Astrocyte (in vitro differentiated cells and primary cell): ENCODE data around the gene FXR2. TPM values are rescaled to one million over a fixed set of nuclear protein-coding genes. Genes with fewer than 3 reads are reported as not detected.
"Not testable (repeated sequence)": the region's sequence is repeated elsewhere in the genome, so short reads cannot be mapped to it uniquely, and the experiment has no call there.

Source experiments
- DNase-seq: peaks from one replicate; pipeline ENCODE4 v3.0.0-alpha.2; 2010; ENCODE audit warnings: low read depth
- FAIRE-seq: peaks from 2 replicates; lab custom pipeline; 2011; peaks lifted over from hg19 to GRCh38; lab: Jason Lieb, UNC
- H2AFZ ChIP-seq: 2 replicates; pipeline ENCODE4 v1.6.0; 2012; ENCODE audit warnings: low read depth, low read length, inconsistent platforms
- H3K27ac ChIP-seq: 2 replicates; pipeline ENCODE4 v1.5.1; 2011; ENCODE audit warnings: low read depth, low read length, inconsistent platforms
- H3K27me3 ChIP-seq: 2 replicates; pipeline ENCODE4 v1.6.0; 2011; ENCODE audit warnings: low read length, inconsistent platforms; ENCODE audit not compliant: insufficient read depth
- H3K36me3 ChIP-seq: 2 replicates; pipeline ENCODE4 v1.5.1; 2011; ENCODE audit warnings: low read length, inconsistent platforms; ENCODE audit not compliant: insufficient read depth
- H3K4me1 ChIP-seq: 2 replicates; pipeline ENCODE4 v1.5.1; 2011; ENCODE audit warnings: low read length, inconsistent platforms; ENCODE audit not compliant: insufficient read depth
- H3K4me2 ChIP-seq: 2 replicates; pipeline ENCODE4 v1.6.0; 2012; ENCODE audit warnings: low read length, inconsistent platforms
- H3K4me3 ChIP-seq: 2 replicates; pipeline ENCODE4 v1.5.1; 2011; ENCODE audit warnings: low read depth, mild to moderate bottlenecking, low read length, inconsistent platforms; ENCODE audit not compliant: insufficient read depth
- H3K79me2 ChIP-seq: 2 replicates; pipeline ENCODE4 v1.6.0; 2012; ENCODE audit warnings: mild to moderate bottlenecking, low read length, inconsistent platforms; ENCODE audit not compliant: insufficient read depth
- H3K9ac ChIP-seq: 2 replicates; pipeline ENCODE4 v1.6.0; 2012; ENCODE audit warnings: mild to moderate bottlenecking, low read length, inconsistent platforms
- H3K9me3 ChIP-seq: 2 replicates; pipeline ENCODE4 v1.5.1; 2012; ENCODE audit warnings: low read depth, mild to moderate bottlenecking, low read length, inconsistent platforms; ENCODE audit not compliant: insufficient read depth
- H4K20me1 ChIP-seq: 2 replicates; pipeline ENCODE4 v1.6.0; 2012; ENCODE audit warnings: low read length, inconsistent platforms; ENCODE audit not compliant: insufficient read depth
- H3K27ac Mint-ChIP-seq: one replicate; pipeline ENCODE4 v1.8.0; 2021; ENCODE audit warnings: mild to moderate bottlenecking, mixed read lengths; ENCODE audit not compliant: unreplicated experiment
- H3K27me3 Mint-ChIP-seq: one replicate; pipeline ENCODE4 v1.8.0; 2021; ENCODE audit warnings: low read depth, mixed read lengths; ENCODE audit not compliant: unreplicated experiment
- H3K36me3 Mint-ChIP-seq: one replicate; pipeline ENCODE4 v1.8.0; 2021; ENCODE audit warnings: low read depth, mixed read lengths; ENCODE audit not compliant: unreplicated experiment
- H3K4me1 Mint-ChIP-seq: one replicate; pipeline ENCODE4 v1.8.0; 2021; ENCODE audit warnings: low read depth, mixed read lengths; ENCODE audit not compliant: unreplicated experiment
- H3K4me3 Mint-ChIP-seq: one replicate; pipeline ENCODE4 v1.8.0; 2021; ENCODE audit warnings: mild to moderate bottlenecking, moderate library complexity, mixed read lengths; ENCODE audit not compliant: unreplicated experiment
- H3K9me3 Mint-ChIP-seq: one replicate; pipeline ENCODE4 v1.8.0; 2021; ENCODE audit warnings: mild to moderate bottlenecking, mixed read lengths; ENCODE audit not compliant: unreplicated experiment
- EZH2 ChIP-seq: IDR thresholded peaks from 2 replicates; pipeline ENCODE4 v1.6.1; 2012; ENCODE audit warnings: mild to moderate bottlenecking, low read length, inconsistent platforms; ENCODE audit not compliant: insufficient read depth
- total RNA-seq: library from RNA; stranded (reverse); gene quantifications from 2 replicates; pipeline ENCODE4 v1.2.1, GENCODE V29; 2021
- TF ChIP-seq, protein P1 (sequence below): IDR thresholded peaks from 2 replicates; pipeline ENCODE4 v1.5.1; 2011; ENCODE audit warnings: low read depth, mild to moderate bottlenecking, inconsistent platforms, low read length, moderate library complexity; ENCODE audit not compliant: insufficient read depth

FXR2 gene
- total RNA-seq, 1 donor from 2014 or later, result 60.2 TPM

DNA sequence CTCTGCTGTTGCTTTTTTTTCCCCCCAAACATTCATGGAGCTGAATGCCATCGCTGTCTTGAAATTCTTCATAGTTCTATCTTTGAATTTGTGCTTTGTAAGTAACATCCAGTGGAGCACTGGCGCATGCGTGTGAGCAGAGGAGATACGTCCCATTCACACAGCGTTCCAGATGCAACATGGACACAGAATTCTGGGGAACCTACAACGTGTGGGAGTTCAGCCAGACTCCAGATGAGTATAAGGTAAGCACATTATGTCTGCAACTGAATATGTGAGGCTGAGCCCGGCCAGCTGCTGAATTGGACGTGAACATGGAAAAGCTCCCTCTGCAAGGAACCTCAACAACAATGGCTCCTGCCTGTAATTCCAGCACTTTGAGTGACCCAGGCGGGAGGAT lies 31.8 kb upstream of the FXR2 start:
- peaks cover 4% of the 10 kb centered on the region for H3K4me1 ChIP-seq
- H3K27me3 Mint-ChIP-seq, result peaks cover 38% of the 10 kb centered on the region
- H3K27ac Mint-ChIP-seq, result no peak overlapping the region
- TF ChIP-seq EZH2, result no peak
- peaks cover 4% of the 10 kb centered on the region for H3K9me3 Mint-ChIP-seq
- no peak overlapping the region for H3K9ac ChIP-seq
- DNase-seq (no peak), FAIRE-seq (no peak)
- H3K4me2 ChIP-seq, result no peak overlapping the region
- no peak overlapping the region for H3K27ac ChIP-seq
- no peak overlapping the region for H2AFZ ChIP-seq
- H3K36me3 ChIP-seq, result no peaks in the 10 kb centered on the region
- H3K79me2 ChIP-seq, result no peaks in the 10 kb centered on the region
- no peaks in the 10 kb centered on the region for H3K4me1 Mint-ChIP-seq
- H3K9me3 ChIP-seq, result no peaks in the 10 kb centered on the region
- H4K20me1 ChIP-seq, result no peaks in the 10 kb centered on the region
- H3K4me3 Mint-ChIP-seq, result no peak overlapping the region
- H3K36me3 Mint-ChIP-seq, result peaks cover 2% of the 10 kb centered on the region
- H3K27me3 ChIP-seq, result peaks cover 16% of the 10 kb centered on the region
- no peak overlapping the region for H3K4me3 ChIP-seq

DNA sequence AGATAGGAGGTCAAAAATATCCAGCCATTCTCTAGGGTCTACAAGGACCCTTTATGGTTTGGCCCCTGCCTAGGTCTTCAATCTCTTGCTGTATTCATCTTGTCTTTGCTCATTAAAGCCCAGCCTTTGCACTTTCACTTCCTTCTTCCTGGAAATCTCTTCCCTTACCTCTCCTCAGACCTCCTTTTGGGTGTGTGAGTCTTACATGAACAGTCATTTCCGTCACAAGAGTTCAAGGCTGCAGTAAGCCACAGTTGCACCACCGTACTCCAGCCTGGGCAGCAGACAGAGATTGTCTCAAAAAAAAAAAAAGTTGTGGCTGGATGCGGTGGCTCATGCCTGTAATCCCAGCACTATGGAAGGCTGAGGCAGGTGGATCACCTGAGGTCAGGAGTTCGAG lies 30.1 kb upstream of the FXR2 start:
- Histone ChIP-seq H2AFZ (no peak overlapping the region), H3K9ac (no peak overlapping the region), H3K27ac (no peak overlapping the region), H4K20me1 (no peaks in the 10 kb centered on the region), H3K4me1 (no peaks in the 10 kb centered on the region), H3K36me3 (no peaks in the 10 kb centered on the region), H3K4me3 (no peak overlapping the region), H3K4me2 (no peak overlapping the region), H3K27me3 (peaks cover 4% of the 10 kb centered on the region), H3K79me2 (no peaks in the 10 kb centered on the region), H3K9me3 (no peaks in the 10 kb centered on the region)
- Mint-ChIP-seq H3K9me3 (peaks cover 4% of the 10 kb centered on the region), H3K4me1 (no peaks in the 10 kb centered on the region), H3K27me3 (peaks cover 25% of the 10 kb centered on the region), H3K36me3 (peaks cover 2% of the 10 kb centered on the region), H3K27ac (no peak overlapping the region), H3K4me3 (no peak overlapping the region)
- TF ChIP-seq, protein P1, sequence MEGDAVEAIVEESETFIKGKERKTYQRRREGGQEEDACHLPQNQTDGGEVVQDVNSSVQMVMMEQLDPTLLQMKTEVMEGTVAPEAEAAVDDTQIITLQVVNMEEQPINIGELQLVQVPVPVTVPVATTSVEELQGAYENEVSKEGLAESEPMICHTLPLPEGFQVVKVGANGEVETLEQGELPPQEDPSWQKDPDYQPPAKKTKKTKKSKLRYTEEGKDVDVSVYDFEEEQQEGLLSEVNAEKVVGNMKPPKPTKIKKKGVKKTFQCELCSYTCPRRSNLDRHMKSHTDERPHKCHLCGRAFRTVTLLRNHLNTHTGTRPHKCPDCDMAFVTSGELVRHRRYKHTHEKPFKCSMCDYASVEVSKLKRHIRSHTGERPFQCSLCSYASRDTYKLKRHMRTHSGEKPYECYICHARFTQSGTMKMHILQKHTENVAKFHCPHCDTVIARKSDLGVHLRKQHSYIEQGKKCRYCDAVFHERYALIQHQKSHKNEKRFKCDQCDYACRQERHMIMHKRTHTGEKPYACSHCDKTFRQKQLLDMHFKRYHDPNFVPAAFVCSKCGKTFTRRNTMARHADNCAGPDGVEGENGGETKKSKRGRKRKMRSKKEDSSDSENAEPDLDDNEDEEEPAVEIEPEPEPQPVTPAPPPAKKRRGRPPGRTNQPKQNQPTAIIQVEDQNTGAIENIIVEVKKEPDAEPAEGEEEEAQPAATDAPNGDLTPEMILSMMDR, result no peak
- no peak for TF ChIP-seq EZH2
- FAIRE-seq (no peak), DNase-seq (no peak)

DNA sequence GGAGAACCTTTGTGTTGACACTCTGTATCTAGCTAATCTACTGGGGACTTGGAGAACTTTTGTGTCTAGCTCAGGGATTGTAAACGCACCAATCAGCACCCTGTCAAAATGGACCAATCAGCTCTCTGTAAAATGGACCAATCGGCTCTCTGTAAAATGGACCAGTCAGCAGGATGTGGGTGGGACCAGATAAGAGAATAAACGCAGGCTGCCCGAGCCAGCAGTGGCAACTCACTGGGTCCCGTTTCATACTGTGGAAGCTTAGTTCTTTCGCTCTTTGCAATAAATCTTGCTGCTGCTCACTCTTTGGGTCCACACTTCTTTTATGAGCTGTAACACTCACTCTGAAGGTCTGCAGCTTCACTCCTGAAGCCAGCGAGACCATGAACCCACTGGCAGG lies 26.9 kb upstream of the FXR2 start:
- H3K4me1 ChIP-seq, H4K20me1 ChIP-seq, H3K4me1 Mint-ChIP-seq, DNase-seq, H3K79me2 ChIP-seq, FAIRE-seq, H2AFZ ChIP-seq, H3K4me3 Mint-ChIP-seq, H3K9me3 ChIP-seq, H3K9ac ChIP-seq, H3K36me3 ChIP-seq, H3K36me3 Mint-ChIP-seq, H3K9me3 Mint-ChIP-seq, H3K4me2 ChIP-seq, H3K27me3 ChIP-seq, H3K27ac Mint-ChIP-seq, H3K27ac ChIP-seq, H3K4me3 ChIP-seq: not testable (repeated sequence)
- H3K27me3 Mint-ChIP-seq, result peaks cover 16% of the 10 kb centered on the region

DNA sequence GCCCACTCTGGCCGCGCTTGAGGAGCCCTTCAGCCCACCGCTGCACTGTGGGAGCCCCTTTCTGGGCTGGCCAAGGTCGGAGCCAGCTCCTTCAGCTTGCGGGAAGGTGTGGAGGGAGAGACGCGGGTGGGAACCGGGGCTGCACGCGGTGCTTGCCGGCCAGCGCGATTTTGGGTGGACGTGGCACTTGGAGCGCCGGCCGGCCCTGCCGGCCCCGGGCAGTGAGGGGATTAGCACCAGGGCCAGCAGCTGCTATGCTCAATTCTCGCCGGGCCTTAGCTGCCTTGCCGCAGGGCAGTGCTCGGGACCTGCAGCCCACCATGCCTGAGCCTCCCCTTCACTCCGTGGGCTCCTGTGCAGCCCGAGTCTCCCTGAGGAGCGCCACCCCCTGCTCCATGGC lies 26.1 kb upstream of the FXR2 start:
- no peak for TF ChIP-seq EZH2
- TF ChIP-seq, protein P1, result no peak
- peaks cover 11% of the 10 kb centered on the region for H3K27me3 Mint-ChIP-seq
- H3K27ac Mint-ChIP-seq, result no peak overlapping the region

More for the DNA sequence above, 26.1 kb upstream of the FXR2 start:
- Histone ChIP-seq H3K36me3 (no peaks in the 10 kb centered on the region), H3K4me2 (no peak overlapping the region), H3K4me1 (no peaks in the 10 kb centered on the region), H3K4me3 (no peak overlapping the region), H3K27me3 (no peaks in the 10 kb centered on the region), H3K79me2 (no peaks in the 10 kb centered on the region), H3K27ac (no peak overlapping the region), H3K9me3 (no peaks in the 10 kb centered on the region), H3K9ac (no peak overlapping the region), H4K20me1 (no peaks in the 10 kb centered on the region), H2AFZ (no peak overlapping the region)
- DNase-seq (no peak), FAIRE-seq (no peak)
- Mint-ChIP-seq H3K4me3 (no peak overlapping the region), H3K4me1 (no peaks in the 10 kb centered on the region), H3K36me3 (peaks cover 2% of the 10 kb centered on the region), H3K9me3 (peaks cover 4% of the 10 kb centered on the region)
